Measurements from ENCODE around the gene CFH. TPM values are rescaled to one million over a fixed set of nuclear protein-coding genes. Genes with fewer than 3 reads are reported as not detected.

The CFH gene
- total and polyA plus RNA-seq, 7 donors = 5.3 to 40.2 (median 31.6) TPM

Other genes with a start within 250 kb of the CFH start
- 1 to 10 TPM; 1.8 to 3.1 (median 2.6) TPM for gene KCNT2, start 43.6 kb upstream of the CFH start, total RNA-seq
- gene KCNT2, start 43.6 kb upstream of the CFH start, polyA plus RNA-seq = 1 to 10 TPM in 1 of 3 donors, under 1 TPM in 2; 0.64 to 1.2 (median 0.92) TPM
- gene CFHR3, start 122.8 kb downstream of the CFH start, total RNA-seq = under 1 TPM in 1 of 4 donors, not detected in 3; 0.36 TPM
- gene CFHR3, start 122.8 kb downstream of the CFH start, polyA plus RNA-seq = under 1 TPM in 1 of 3 donors, not detected in 2; 0.09 TPM
- under 1 TPM in 1 of 4 donors, not detected in 3; 0.36 TPM for gene CFHR1, start 167.7 kb downstream of the CFH start, total RNA-seq
- gene CFHR1, start 167.7 kb downstream of the CFH start, polyA plus RNA-seq = under 1 TPM in 1 of 3 donors, not detected in 2; 0.22 TPM
- gene CFHR4, start 236.0 kb downstream of the CFH start, total RNA-seq = not detected
- gene CFHR4, start 236.0 kb downstream of the CFH start, polyA plus RNA-seq = not detected